ENCODE measurements around the gene UNC13C. TPM values are rescaled to one million over a fixed set of nuclear protein-coding genes. Genes with fewer than 3 reads are reported as not detected.

The UNC13C gene
- polyA plus RNA-seq, 1 donor from 2014 or later: 4.0 TPM

- no peak overlapping the region for H2AFZ ChIP-seq (ENCODE audit: low read depth, low read length)
- no peaks in the 10 kb centered on the region for H3K79me2 ChIP-seq (replicated peaks; ENCODE audit: insufficient read depth, low read length)
- H3K36me3 ChIP-seq (ENCODE audit: insufficient read depth, low read length): no peaks in the 10 kb centered on the region
- no peak overlapping the region for H3K27ac ChIP-seq (ENCODE audit: low read length)
- H3K9me3 ChIP-seq (ENCODE audit: low read length): no peaks in the 10 kb centered on the region
- H3K9me2 ChIP-seq (ENCODE audit: insufficient read depth, low read length): no peaks in the 10 kb centered on the region
- H4K20me1 ChIP-seq (ENCODE audit: insufficient read depth): no peaks in the 10 kb centered on the region
- no peaks in the 10 kb centered on the region for H3K27me3 ChIP-seq (ENCODE audit: insufficient read depth, low read depth, low read length)
- no peaks in the 10 kb centered on the region for H3F3A ChIP-seq (ENCODE audit: insufficient read depth, low read length, poor library complexity, severe bottlenecking)
- no peak overlapping the region for H3K4me2 ChIP-seq (ENCODE audit: low read length)
- no peak overlapping the region for H3K4me3 ChIP-seq (ENCODE audit: low read length)
- TF ChIP-seq TAF1 (IDR thresholded peaks at IDR 0.05; ENCODE audit: low read depth) (no peak), SMC3 (conservative IDR thresholded peaks at IDR 0.05; ENCODE audit: poor library complexity) (no peak), EP300 (conservative IDR thresholded peaks at IDR 0.05; ENCODE audit: poor library complexity, severe bottlenecking) (no peak), POLR2AphosphoS5 (IDR thresholded peaks at IDR 0.05) (no peak), EZH2 (IDR thresholded peaks at IDR 0.05; ENCODE audit: borderline replicate concordance, insufficient read depth, low read length, poor library complexity, severe bottlenecking) (no peak), REST (IDR thresholded peaks at IDR 0.05; ENCODE audit: borderline replicate concordance) (no peak), RAD21 (conservative IDR thresholded peaks at IDR 0.05) (no peak), MXI1 (conservative IDR thresholded peaks at IDR 0.05; ENCODE audit: poor library complexity, severe bottlenecking) (no peak)
- TF ChIP-seq, protein P1, sequence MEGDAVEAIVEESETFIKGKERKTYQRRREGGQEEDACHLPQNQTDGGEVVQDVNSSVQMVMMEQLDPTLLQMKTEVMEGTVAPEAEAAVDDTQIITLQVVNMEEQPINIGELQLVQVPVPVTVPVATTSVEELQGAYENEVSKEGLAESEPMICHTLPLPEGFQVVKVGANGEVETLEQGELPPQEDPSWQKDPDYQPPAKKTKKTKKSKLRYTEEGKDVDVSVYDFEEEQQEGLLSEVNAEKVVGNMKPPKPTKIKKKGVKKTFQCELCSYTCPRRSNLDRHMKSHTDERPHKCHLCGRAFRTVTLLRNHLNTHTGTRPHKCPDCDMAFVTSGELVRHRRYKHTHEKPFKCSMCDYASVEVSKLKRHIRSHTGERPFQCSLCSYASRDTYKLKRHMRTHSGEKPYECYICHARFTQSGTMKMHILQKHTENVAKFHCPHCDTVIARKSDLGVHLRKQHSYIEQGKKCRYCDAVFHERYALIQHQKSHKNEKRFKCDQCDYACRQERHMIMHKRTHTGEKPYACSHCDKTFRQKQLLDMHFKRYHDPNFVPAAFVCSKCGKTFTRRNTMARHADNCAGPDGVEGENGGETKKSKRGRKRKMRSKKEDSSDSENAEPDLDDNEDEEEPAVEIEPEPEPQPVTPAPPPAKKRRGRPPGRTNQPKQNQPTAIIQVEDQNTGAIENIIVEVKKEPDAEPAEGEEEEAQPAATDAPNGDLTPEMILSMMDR (IDR thresholded peaks at IDR 0.05; ENCODE audit: poor library complexity, severe bottlenecking): no peak
- no peak overlapping the region for H3K9ac ChIP-seq (ENCODE audit: low read length)
Observed at GRCh38 chr15:53985562-53985961, 7.3 kb downstream of the UNC13C start.

DNA sequence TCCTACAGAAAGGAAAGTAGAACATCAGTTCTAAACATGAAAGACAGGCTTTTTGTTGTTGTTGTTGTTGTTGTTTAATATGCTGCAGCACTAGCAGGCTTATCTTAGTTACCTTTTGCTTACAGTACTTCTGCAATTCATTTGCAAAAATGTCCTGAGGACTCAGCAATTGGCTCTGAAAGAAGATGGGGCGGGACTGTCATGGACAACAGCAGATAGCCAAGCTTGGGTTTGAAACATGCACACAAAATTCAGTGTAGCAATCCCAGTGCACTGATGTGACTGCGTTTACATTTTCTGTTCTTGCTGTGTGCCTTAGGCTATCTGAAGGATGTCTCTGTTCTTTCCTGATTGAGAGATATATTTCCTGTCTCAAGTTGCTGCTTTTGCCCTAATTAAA lies 9.2 kb downstream of the UNC13C start:
- H2AFZ ChIP-seq (ENCODE audit: low read depth, low read length): no peak overlapping the region
- H3K4me2 ChIP-seq (ENCODE audit: low read length): no peak overlapping the region

More for the DNA sequence above, 9.2 kb downstream of the UNC13C start:
- Histone ChIP-seq H3K4me3 (ENCODE audit: low read length) (no peak overlapping the region), H3K9me2 (ENCODE audit: insufficient read depth, low read length) (no peaks in the 10 kb centered on the region), H3K9ac (ENCODE audit: low read length) (no peak overlapping the region), H3K9me3 (ENCODE audit: low read length) (no peaks in the 10 kb centered on the region), H3K27ac (ENCODE audit: low read length) (no peak overlapping the region), H3K36me3 (ENCODE audit: insufficient read depth, low read length) (no peaks in the 10 kb centered on the region), H3K79me2 (replicated peaks; ENCODE audit: insufficient read depth, low read length) (no peaks in the 10 kb centered on the region), H3K27me3 (ENCODE audit: insufficient read depth, low read depth, low read length) (no peaks in the 10 kb centered on the region), H4K20me1 (ENCODE audit: insufficient read depth) (no peaks in the 10 kb centered on the region), H3F3A (ENCODE audit: insufficient read depth, low read length, poor library complexity, severe bottlenecking) (no peaks in the 10 kb centered on the region)
- TF ChIP-seq, protein P1 (IDR thresholded peaks at IDR 0.05; ENCODE audit: poor library complexity, severe bottlenecking): no peak
- no peak for TF ChIP-seq MXI1 (conservative IDR thresholded peaks at IDR 0.05; ENCODE audit: poor library complexity, severe bottlenecking)
- TF ChIP-seq EP300 (conservative IDR thresholded peaks at IDR 0.05; ENCODE audit: poor library complexity, severe bottlenecking): no peak
- no peak for TF ChIP-seq TAF1 (IDR thresholded peaks at IDR 0.05; ENCODE audit: low read depth)
- no peak for TF ChIP-seq EZH2 (IDR thresholded peaks at IDR 0.05; ENCODE audit: borderline replicate concordance, insufficient read depth, low read length, poor library complexity, severe bottlenecking)
- no peak for TF ChIP-seq RAD21 (conservative IDR thresholded peaks at IDR 0.05)
- no peak for TF ChIP-seq REST (IDR thresholded peaks at IDR 0.05; ENCODE audit: borderline replicate concordance)
- TF ChIP-seq SMC3 (conservative IDR thresholded peaks at IDR 0.05; ENCODE audit: poor library complexity): no peak
- TF ChIP-seq POLR2AphosphoS5 (IDR thresholded peaks at IDR 0.05): no peak

All from neural cell (in vitro differentiated cells).